Mesothelial cell of epicardium (in vitro differentiated cells): ENCODE data around the gene HSPB8. TPM values are rescaled to one million over a fixed set of nuclear protein-coding genes. Genes with fewer than 3 reads are reported as not detected.
A peak's percentile ranks its signal among the peaks of the same experiment; 100 is the strongest.

Experiments
- DNase-seq, 2 experiments: peaks; one replicate each; pipeline ENCODE4 v3.0.0; 2021; ENCODE audit warnings: low spot score in 2 of 2; ENCODE audit not compliant: unreplicated experiment in 2 of 2
- H3K27ac Mint-ChIP-seq: 2 replicates; pipeline ENCODE4 v1.8.0; 2021; ENCODE audit warnings: mixed read lengths
- H3K27me3 Mint-ChIP-seq: 2 replicates; pipeline ENCODE4 v1.8.0; 2021; ENCODE audit warnings: low read depth, mixed read lengths
- H3K36me3 Mint-ChIP-seq: 2 replicates; pipeline ENCODE4 v1.8.0; 2021; ENCODE audit warnings: mixed read lengths
- H3K4me1 Mint-ChIP-seq: 2 replicates; pipeline ENCODE4 v1.8.0; 2021; ENCODE audit warnings: mixed read lengths
- H3K4me3 Mint-ChIP-seq: 2 replicates; pipeline ENCODE4 v1.8.0; 2021; ENCODE audit warnings: mild to moderate bottlenecking, moderate library complexity, mixed read lengths
- H3K9me3 Mint-ChIP-seq: 2 replicates; pipeline ENCODE4 v1.8.0; 2021; ENCODE audit warnings: mixed read lengths
- total RNA-seq: library from RNA; stranded (reverse); gene quantifications from 3 replicates; pipeline ENCODE4 v1.2.1, GENCODE V29; 2021
- TF ChIP-seq, protein P1 (sequence below): fragments of 200-600 bp; sonication (generic); IDR thresholded peaks from one replicate; pipeline ENCODE4 v1.5.0; 2021; ENCODE audit warnings: antibody characterized with exemption; ENCODE audit not compliant: unreplicated experiment

Gene HSPB8
- total RNA-seq, 1 donor from 2014 or later = 16.8 TPM

- Mint-ChIP-seq H3K4me1 (peaks cover 57% of the 10 kb centered on the region), H3K27me3 (no peaks in the 10 kb centered on the region), H3K27ac (peak overlapping the region; percentile 97), H3K9me3 (no peaks in the 10 kb centered on the region), H3K4me3 (peak overlapping the region; percentile 66), H3K36me3 (no peaks in the 10 kb centered on the region)
- TF ChIP-seq, protein P1, sequence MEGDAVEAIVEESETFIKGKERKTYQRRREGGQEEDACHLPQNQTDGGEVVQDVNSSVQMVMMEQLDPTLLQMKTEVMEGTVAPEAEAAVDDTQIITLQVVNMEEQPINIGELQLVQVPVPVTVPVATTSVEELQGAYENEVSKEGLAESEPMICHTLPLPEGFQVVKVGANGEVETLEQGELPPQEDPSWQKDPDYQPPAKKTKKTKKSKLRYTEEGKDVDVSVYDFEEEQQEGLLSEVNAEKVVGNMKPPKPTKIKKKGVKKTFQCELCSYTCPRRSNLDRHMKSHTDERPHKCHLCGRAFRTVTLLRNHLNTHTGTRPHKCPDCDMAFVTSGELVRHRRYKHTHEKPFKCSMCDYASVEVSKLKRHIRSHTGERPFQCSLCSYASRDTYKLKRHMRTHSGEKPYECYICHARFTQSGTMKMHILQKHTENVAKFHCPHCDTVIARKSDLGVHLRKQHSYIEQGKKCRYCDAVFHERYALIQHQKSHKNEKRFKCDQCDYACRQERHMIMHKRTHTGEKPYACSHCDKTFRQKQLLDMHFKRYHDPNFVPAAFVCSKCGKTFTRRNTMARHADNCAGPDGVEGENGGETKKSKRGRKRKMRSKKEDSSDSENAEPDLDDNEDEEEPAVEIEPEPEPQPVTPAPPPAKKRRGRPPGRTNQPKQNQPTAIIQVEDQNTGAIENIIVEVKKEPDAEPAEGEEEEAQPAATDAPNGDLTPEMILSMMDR = no peak
- DNase-seq = peak in 1 of 2 experiments; percentile 58
These were observed 747 bp downstream of the HSPB8 start for GRCh38 chr12:119179335-119180021.

- peak in 1 of 2 experiments; percentile 42 for DNase-seq
- peak overlapping the region; percentile 97 for H3K27ac Mint-ChIP-seq
- no peaks in the 10 kb centered on the region for H3K27me3 Mint-ChIP-seq
- TF ChIP-seq, protein P1 = no peak
- peaks cover 57% of the 10 kb centered on the region for H3K4me1 Mint-ChIP-seq
- H3K4me3 Mint-ChIP-seq = peak overlapping the region; percentile 66
- H3K36me3 Mint-ChIP-seq = no peaks in the 10 kb centered on the region
- no peaks in the 10 kb centered on the region for H3K9me3 Mint-ChIP-seq
These were observed 1.8 kb downstream of the HSPB8 start for GRCh38 chr12:119180380-119181040.

DNA sequence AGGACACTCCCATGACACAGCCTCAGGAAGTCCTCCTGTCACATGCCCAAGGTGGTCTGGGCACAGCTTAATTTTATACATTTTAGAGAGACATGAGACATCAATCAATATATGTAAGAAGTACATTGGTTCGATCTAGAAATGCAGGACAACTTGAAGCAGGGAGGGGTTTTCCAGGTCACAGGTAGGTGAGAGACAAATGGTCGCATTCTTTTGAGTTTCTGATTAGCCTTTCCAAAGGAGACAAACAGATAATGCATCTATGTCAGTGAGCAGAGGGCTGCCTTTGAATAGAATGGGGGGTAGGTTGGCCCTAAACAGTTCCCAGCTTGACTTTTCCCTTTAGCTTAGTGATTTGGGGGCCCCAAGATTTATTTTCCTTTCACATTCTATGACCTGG is 2.5 kb downstream of the HSPB8 start:
- Mint-ChIP-seq H3K4me1 (peaks cover 59% of the 10 kb centered on the region), H3K9me3 (no peaks in the 10 kb centered on the region), H3K36me3 (no peaks in the 10 kb centered on the region), H3K27me3 (no peaks in the 10 kb centered on the region), H3K4me3 (peak overlapping the region; percentile 66), H3K27ac (peak overlapping the region; percentile 97)
- no peak for DNase-seq
- TF ChIP-seq, protein P1 = no peak

DNA sequence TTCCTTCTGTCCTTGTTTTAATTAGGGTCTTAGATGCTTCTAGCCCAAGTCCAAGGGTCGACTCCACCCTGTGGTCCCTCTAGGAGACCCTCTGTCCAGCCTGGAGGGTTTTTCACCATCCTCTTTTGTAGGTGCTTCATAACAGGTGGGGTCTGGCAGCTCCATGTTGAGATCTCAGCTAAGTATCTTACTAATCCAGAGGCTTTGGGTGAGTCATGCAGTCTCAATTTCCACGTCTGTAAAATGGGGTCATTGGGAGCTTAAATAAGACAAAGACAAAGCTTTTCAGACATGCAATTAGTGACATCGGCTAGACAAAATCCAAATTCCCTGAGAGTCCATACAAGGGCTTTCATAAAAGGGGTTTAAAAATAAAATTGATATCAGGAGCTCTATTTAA is 3.2 kb downstream of the HSPB8 start:
- Mint-ChIP-seq H3K9me3 (no peaks in the 10 kb centered on the region), H3K36me3 (peaks cover 3% of the 10 kb centered on the region), H3K27me3 (no peaks in the 10 kb centered on the region), H3K27ac (peak overlapping the region; percentile 97), H3K4me3 (no peak overlapping the region), H3K4me1 (peaks cover 55% of the 10 kb centered on the region)
- DNase-seq = no peak
- TF ChIP-seq, protein P1 = no peak

- Mint-ChIP-seq H3K4me3 (no peak overlapping the region), H3K4me1 (peaks cover 54% of the 10 kb centered on the region), H3K27me3 (no peaks in the 10 kb centered on the region), H3K36me3 (peaks cover 3% of the 10 kb centered on the region), H3K27ac (peak overlapping the region; percentile 39), H3K9me3 (no peaks in the 10 kb centered on the region)
- no peak for DNase-seq
- TF ChIP-seq, protein P1 = no peak
These were observed 4.2 kb downstream of the HSPB8 start for GRCh38 chr12:119182701-119183493.
